NCI-H2171 treated with DMSO at 0.1 percent for 48 hours (cell line): ENCODE results near the gene TMX2.
"Not testable (repeated sequence)": the region's sequence is repeated elsewhere in the genome, so short reads cannot be mapped to it uniquely, and the experiment has no call there.

ENCODE experiments used
- DNase-seq: peaks from one replicate; lab custom pipeline; 2025; lab: John Stamatoyannopoulos, UW

TMX2 gene

GRCh38 chr11:57713835-57714234 is 1.4 kb downstream of the TMX2 start:
- DNase-seq = no peak

GRCh38 chr11:57716726-57717125 is 4.3 kb downstream of the TMX2 start:
- not testable (repeated sequence) for DNase-seq

GRCh38 chr11:57727185-57727584 is 14.8 kb downstream of the TMX2 start:
- no peak for DNase-seq

DNA sequence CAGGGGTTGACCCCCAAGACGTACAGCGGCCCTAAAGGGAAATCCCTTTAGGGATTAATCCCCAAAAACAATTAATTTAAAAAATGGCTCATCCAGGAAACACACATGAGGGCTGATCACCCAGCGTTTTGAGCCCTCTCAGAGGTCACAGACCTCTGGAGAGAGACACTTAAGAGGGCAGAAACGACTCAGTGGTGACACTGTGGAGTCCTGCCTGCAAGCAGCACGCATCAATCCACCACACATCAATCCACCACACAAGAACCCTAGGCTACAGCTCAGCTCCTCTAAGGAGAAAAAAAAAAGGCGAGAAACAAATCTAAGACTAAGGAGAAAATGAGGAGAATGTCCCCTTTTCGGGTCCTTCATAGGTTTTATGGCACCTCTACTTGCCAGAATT is 16.4 kb downstream of the TMX2 start:
- DNase-seq = no peak

- no peak for DNase-seq
Observed at GRCh38 chr11:57729479-57729878, 17.1 kb downstream of the TMX2 start.

GRCh38 chr11:57732661-57733060 is 20.3 kb downstream of the TMX2 start:
- no peak for DNase-seq

- no peak for DNase-seq
Observed at GRCh38 chr11:57735619-57736298, 23.4 kb downstream of the TMX2 start.

DNA sequence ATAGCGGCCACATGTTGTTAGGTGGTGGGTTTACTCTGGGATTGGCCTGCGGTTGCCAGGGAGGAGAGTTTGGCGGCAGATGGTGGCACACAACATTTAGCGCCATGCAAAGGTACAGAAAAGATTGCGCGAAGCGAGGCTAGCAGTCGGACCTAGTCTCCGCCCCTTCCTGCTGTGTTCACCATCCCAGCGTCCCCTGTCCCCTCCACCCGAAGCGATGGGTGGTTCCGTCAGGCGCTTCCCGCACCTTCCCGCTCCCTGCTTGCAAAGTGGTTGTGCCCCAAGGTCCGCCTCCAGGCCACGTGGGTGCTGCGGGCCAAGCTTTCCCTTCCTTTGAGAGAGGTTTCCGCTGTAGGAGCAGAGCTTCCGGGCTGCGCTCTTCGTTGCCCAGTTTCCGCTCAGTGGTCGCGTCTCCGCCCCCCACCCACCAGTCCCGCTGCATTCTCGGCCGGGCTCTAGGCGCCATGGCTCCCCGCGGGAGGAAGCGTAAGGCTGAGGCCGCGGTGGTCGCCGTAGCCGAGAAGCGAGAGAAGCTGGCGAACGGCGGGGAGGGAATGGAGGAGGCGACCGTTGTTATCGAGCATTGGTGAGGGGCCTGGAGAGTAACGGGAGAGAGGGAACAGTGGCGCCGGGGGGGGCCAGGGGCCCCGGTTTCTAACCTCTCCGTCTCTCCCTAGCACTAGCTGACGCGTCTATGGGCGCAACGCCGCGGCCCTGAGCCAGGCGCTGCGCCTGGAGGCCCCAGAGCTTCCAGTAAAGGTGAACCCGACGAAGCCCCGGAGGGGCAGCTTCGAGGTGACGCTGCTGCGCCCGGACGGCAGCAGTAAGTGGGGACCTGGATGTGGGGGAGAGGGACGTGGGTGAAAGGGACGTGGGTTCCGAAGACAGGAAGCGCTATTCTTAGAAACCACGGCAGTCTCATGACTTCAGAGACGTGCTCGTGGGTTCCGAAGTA is 29.0 kb downstream of the TMX2 start, which contains the start of gene SELENOH:
TSS of gene SELENOH (plus strand) at position 360 of the 955 bp plus-strand sequence. CDS start at position 465, 105 bp downstream.
- DNase-seq = peak; percentile 93

GRCh38 chr11:57742087-57742452 is 29.7 kb downstream of the TMX2 start:
- DNase-seq = no peak

GRCh38 chr11:57744357-57744756 is 32.0 kb downstream of the TMX2 start:
- no peak for DNase-seq

GRCh38 chr11:57745206-57745605 is 32.8 kb downstream of the TMX2 start:
- no peak for DNase-seq

- no peak for DNase-seq
Observed at GRCh38 chr11:57746920-57747319, 34.5 kb downstream of the TMX2 start.

DNA sequence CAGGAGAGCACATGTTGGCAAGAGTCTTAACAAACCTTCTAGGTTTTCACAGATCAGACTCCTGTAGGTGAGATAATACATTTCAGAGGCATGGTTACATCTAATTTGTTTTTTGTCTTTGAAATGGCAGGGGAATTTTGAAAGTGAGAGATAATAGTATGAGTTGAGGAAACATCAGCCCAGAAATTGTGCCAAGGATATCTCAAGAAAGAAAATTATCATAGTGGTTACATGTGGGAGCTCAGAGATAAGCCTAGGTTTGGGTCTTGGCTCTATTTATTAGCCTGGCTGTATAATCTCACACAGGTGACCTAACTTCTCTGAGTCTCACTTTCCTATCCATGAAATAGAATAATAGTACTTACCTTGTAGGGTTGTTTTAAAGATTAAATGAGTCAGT is 38.8 kb downstream of the TMX2 start:
- no peak for DNase-seq

GRCh38 chr11:57751676-57752253 is 39.4 kb downstream of the TMX2 start, which contains the start of gene BTBD18:
Gene BTBD18 (minus strand): TSS chr11:57751819. CDS start chr11:57751188, 631 bp downstream.
- DNase-seq = peak; percentile 2

DNA sequence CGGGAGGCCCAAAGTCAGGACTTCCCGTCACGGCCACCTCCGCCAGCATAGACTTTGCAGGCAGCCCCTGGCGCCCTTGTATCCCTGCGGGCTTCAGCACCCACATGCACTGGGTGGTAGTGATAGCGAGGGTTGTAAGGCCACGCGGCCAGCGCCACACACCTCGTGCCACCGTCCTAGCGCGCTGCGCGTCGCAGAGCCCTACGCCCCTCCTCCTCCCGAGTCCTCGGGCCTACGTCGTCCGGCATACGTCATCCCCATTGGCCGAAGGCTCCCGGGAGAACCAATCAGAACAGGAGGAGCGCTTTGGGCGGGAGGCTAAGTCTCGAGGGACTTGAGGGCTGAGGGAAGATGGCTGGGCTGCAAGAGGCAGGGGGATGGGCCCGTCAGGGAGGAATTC is 40.6 kb downstream of the TMX2 start:
- DNase-seq = no peak

DNA sequence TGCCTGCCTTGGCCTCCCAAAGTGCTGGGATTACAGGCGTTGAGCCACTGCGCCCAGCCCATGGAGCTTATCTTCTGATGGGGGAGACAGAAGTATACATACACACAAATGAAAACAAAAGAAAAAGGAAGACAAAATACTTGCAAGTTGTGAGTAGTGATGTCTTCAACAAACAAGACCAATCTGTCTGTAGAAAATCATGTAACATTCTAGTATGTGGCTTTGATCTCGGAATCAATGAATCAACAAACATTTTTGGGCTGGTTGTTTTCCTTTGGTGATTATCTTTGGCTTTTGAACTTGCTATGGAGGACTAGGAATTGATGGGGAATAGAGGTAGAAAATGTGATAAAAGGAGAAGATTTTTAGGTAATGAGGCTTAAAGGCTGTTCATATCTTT is 45.8 kb downstream of the TMX2 start:
- DNase-seq = no peak

DNA sequence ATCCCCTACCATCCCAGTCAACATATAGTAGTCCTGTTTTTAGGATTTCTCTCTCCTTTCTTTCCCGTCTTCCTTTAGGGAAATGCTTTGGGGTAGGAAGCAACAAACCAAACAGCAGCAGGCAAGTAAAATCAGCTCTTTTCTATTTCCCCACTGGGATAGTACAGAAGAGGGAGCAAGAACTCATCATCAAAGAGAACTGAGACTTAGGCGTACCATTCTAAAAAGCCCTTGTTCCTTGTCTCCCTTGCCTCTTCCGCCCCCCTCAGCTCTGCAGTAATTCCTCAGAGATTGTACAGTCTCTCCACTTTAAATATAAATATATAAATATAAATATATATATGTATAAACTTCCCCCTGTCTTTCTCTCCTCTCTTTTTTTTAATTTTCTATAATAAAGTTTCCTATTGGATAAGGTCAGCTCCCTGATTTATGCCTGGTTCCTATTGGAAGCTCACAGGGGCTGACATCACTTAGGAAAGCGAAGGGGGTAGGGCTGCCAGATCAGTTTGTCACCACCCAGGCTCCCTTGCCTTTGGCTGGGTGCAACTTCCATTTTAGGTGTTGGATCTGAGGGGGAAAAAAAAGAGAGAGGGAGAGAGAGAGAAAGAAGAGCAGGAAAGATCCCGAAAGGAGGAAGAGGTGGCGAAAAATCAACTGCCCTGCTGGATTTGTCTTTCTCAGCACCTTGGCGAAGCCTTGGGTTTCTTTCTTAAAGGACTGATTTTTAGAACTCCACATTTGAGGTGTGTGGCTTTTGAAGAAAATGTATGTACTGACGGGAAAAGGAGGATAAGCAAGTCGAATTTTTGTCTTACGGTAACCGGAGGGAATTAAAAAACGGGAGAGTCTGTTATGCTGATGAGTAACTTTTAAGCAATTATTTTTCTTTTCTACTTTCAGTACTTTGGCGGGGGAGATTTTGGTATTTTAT is 49.2 kb downstream of the TMX2 start, which contains the start of gene CTNND1:
TSS of gene CTNND1 (plus strand) at position 502 of the 934 bp plus-strand sequence. CDS start 29,677 bp downstream, outside the sequence.
- peak; percentile 93 for DNase-seq

DNA sequence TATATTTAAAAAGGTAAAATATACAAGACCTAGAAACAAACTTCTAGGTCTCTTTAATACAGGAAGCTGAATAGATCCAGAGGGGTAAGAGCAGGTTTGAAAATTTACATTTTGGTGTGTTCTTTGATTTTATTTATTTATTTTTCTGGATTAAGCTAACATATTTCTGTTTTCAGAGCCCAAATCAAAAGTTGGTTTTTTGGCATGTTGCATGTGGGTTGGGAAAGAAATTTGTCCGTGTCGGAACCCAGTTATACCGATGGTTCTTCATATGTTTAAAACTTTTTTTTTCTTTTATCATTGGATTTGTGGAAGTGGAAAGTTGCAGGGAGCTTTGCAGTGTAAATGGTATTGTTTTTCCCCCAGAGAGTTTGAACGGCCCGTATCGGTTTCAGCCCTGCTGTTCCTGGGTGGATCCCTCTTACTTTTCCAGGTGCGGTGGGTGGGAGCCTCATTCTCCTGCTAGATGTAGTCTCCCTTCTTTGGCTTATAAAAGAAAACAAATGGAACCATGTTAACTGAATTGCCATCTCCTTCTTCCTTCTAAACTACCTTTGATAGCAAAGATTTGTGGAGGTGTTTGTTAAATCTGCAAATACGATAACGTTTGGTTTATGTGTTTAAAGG is 50.0 kb downstream of the TMX2 start:
- DNase-seq = peak; percentile 77

DNA sequence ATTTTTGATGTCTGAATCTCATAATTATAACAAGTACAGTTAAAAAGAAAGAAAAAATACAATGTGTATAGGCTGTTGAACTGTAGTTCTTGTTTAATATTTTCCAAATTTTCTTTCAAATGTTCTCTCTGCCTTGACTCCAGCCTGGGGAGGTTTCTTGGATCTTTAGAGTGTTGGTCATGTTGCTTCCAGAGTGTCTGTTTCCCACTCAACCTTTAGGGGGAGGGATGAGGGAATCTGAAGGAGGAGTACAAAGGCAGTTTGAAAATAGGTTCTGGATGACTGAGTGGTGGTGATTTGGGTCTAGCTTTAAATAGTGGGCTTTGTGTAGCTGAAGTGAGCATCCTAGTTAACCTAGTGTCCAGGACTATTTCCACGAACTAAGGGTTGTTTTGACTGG is 51.2 kb downstream of the TMX2 start:
- peak; percentile 19 for DNase-seq

DNA sequence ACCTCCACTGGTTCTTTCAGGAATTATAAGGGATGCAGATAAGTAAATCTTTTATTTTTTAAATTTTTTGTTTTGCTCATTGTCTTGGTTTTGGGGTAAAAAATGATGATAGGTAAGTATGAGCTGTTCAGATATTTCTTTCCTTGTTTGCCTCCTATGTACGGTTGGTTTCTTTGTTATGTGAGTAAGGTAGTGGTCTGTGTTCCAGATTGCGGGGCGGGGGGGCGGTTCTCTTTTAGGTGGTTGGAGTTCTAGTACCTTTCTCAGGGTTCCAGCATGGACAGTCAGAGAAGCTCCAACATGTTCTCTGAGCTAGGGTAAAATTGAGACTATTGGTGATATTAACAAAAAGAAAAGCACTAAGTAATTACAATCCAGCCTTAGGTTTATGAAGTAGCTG is 51.6 kb downstream of the TMX2 start:
- DNase-seq = no peak

DNA sequence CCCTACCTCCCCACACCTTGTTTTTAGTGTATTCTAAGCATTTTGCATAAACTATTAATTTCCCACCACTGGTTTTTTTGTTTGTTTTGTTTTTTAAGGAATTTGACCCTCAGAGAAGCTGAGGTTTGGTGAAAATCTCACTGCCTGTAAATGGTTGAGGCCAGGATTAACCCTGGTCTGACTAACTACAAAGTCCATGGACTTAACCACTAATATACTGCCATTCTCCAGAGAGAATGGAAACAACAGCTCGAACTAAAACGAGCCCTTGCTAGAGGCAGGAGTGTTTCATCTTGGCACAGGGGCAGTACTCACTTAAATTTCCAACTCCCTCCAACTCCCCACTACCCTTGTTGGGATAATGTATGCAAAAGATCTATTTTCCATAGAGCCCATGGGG is 52.2 kb downstream of the TMX2 start:
- DNase-seq = no peak
